Measurements from ENCODE around the gene ARHGAP36. TPM values are rescaled to one million over a fixed set of nuclear protein-coding genes. Genes with fewer than 3 reads are reported as not detected.
A peak's percentile ranks its signal among the peaks of the same experiment; 100 is the strongest.

The ARHGAP36 gene
- total and polyA plus RNA-seq, 9 of the 15 experiments (the other 6 are each of a cell fraction or from before 2014, with no cell fraction given), result not detected

- H4K20me1 ChIP-seq (replicated peaks; ENCODE audit: control insufficient read depth, insufficient read depth, low read length), result no peaks in the 10 kb centered on the region
- H3K27me3 ChIP-seq (ENCODE audit: control insufficient read depth in 2 of 2, insufficient read depth in 2 of 2, low read length in 2 of 2), result peaks cover 0 to 36% of the 10 kb centered on the region in 2 experiments; a peak in 3 of 5 replicates
- no peak overlapping the region for H3K27ac ChIP-seq (ENCODE audit: extremely low read depth, low read depth, low read length)
- H3K9me1 ChIP-seq (ENCODE audit: control insufficient read depth, insufficient read depth, low read length), result no peaks in the 10 kb centered on the region
- ChIA-PET POLR2A (interaction anchor here (0.6 to 0.9 kb wide), 3 partner anchors 8 to 10 kb away, joined by 3 to 6 read pairs (median 3); no protein-coding TSS in a partner anchor), CTCF (ENCODE audit: low intra/inter-chr PET ratio) (interaction anchor here (1.3 kb wide), 1 partner anchor 565 kb away, joined by 8 read pairs; no protein-coding TSS in a partner anchor)
- H3K79me2 ChIP-seq (ENCODE audit: control insufficient read depth, insufficient read depth, low read length), result no peaks in the 10 kb centered on the region
- H3K9ac ChIP-seq (ENCODE audit: insufficient read depth in 1 of 2, low read depth in 2 of 2, low read length in 2 of 2), result no peak overlapping the region
- in situ Hi-C loops (cut with MboI) (no loop called here), intact Hi-C loops (cut with micrococcal nuclease) (loop anchor here (2.0 to 5.0 kb wide), 2 partner anchors 564 to 608 kb away; no protein-coding TSS in a partner anchor)
- DNase-seq (ENCODE audit: extremely low read depth in 1 of 4, low spot score in 3 of 4) (peak; percentile 49 to 61 (median 54)), FAIRE-seq (no peak), ATAC-seq (peak; percentile 98)
- no peaks in the 10 kb centered on the region for H3K36me3 ChIP-seq (ENCODE audit: control insufficient read depth, insufficient read depth, low read length)
- BruUV-seq (replicated peaks), result TSS peak; percentile 100
- no peak overlapping the region for H3K4me3 ChIP-seq
- no peaks in the 10 kb centered on the region for H3K9me3 ChIP-seq (replicated peaks; ENCODE audit: control insufficient read depth, insufficient read depth, low read depth, low read length)
- H3K4me1 ChIP-seq (replicated peaks in 1 of 2; ENCODE audit: control insufficient read depth in 2 of 2, insufficient read depth in 2 of 2, low read length in 2 of 2), result no peaks in the 10 kb centered on the region; a peak in 1 of 5 replicates
- 0% methylated on average over 18 of the region's 26 CpGs for WGBS (ENCODE audit: insufficient coverage, low coverage, missing lambda C conversion rate)
- H2AFZ ChIP-seq (ENCODE audit: low read depth, low read length), result no peak overlapping the region
- H3K4me2 ChIP-seq (ENCODE audit: insufficient read depth, low read length), result peak overlapping the region; percentile 36; the same call in 1 of the 2 replicates
- TF ChIP-seq CHD4 (IDR thresholded peaks at IDR 0.05; ENCODE audit: insufficient read depth, insufficient replicate concordance, low read depth, low read length, poor library complexity, severe bottlenecking) (no peak), HMBOX1 (IDR thresholded peaks at IDR 0.05) (peak; percentile 54; the same call in 1 of the 2 replicates), POLR2H (tag; IDR thresholded peaks at IDR 0.05; ENCODE audit: low read depth) (peak; percentile 85), REST (IDR thresholded peaks at IDR 0.05; ENCODE audit: borderline replicate concordance) (peak; percentile 44; the same call in 1 of the 2 replicates), REST (CRISPR knock-in tag; IDR thresholded peaks at IDR 0.05; ENCODE audit: low read depth) (no peak), ZNF408 (CRISPR knock-in tag; IDR thresholded peaks at IDR 0.05; ENCODE audit: low read depth) (no peak), RAD21 (CRISPR knock-in tag; conservative IDR thresholded peaks at IDR 0.05 in 1 of 2, IDR thresholded peaks at IDR 0.05 in 1 of 2) (peak; percentile 49 to 61), SMC3 (conservative IDR thresholded peaks at IDR 0.05; ENCODE audit: insufficient read depth, low read depth, low read length) (0 out of 2 replicates have a peak, but pooled peaks have one; percentile 25), TFAP4 (CRISPR knock-in tag; IDR thresholded peaks at IDR 0.05; ENCODE audit: borderline replicate concordance) (peak; percentile 30; the same call in 1 of the 2 replicates)
These were observed 11.0 kb downstream of the ARHGAP36 start for GRCh38 chrX:131068945-131069719.

Data from K562 (cell line).